ENCODE measurements around the gene KMT5C.

DNA sequence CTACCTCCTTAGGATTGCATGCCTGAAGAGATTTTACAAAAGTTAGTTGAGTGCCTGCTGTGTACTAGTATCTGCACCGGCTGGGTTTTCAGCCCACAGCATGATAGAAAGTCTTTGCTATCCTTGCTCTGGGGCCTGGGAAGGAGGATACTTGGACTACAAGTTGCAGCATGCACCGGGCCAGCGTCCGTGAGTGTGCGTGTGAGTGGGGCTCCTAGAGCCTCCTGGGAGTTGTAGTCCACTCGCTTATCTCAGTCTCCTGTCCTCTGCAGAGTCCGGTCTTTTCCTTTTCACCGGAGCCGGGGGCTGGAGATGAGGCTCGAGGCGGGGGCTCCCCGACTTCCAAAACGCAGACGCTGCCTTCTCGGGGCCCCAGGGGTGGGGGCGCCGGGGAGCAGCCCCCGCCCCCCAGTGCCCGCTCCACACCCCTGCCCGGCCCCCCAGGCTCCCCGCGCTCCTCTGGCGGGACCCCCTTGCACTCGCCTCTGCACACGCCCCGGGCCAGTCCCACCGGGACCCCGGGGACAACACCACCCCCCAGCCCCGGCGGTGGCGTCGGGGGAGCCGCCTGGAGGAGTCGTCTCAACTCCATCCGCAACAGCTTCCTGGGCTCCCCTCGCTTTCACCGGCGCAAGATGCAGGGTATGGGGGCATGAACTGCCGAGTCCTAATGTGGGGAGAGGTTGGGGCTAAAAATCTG is 35.2 kb upstream of the KMT5C start:
- no peak for TF ChIP-seq POLR2A (IDR thresholded peaks at IDR 0.05; ENCODE audit: extremely low read depth, insufficient read length)
- TF ChIP-seq, protein P1, sequence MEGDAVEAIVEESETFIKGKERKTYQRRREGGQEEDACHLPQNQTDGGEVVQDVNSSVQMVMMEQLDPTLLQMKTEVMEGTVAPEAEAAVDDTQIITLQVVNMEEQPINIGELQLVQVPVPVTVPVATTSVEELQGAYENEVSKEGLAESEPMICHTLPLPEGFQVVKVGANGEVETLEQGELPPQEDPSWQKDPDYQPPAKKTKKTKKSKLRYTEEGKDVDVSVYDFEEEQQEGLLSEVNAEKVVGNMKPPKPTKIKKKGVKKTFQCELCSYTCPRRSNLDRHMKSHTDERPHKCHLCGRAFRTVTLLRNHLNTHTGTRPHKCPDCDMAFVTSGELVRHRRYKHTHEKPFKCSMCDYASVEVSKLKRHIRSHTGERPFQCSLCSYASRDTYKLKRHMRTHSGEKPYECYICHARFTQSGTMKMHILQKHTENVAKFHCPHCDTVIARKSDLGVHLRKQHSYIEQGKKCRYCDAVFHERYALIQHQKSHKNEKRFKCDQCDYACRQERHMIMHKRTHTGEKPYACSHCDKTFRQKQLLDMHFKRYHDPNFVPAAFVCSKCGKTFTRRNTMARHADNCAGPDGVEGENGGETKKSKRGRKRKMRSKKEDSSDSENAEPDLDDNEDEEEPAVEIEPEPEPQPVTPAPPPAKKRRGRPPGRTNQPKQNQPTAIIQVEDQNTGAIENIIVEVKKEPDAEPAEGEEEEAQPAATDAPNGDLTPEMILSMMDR (IDR thresholded peaks at IDR 0.05; ENCODE audit: low read depth, low read length): no peak
- TF ChIP-seq, protein P2, sequence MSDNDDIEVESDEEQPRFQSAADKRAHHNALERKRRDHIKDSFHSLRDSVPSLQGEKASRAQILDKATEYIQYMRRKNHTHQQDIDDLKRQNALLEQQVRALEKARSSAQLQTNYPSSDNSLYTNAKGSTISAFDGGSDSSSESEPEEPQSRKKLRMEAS (IDR thresholded peaks at IDR 0.05; ENCODE audit: low read depth, low read length): no peak
- TF ChIP-seq MYC (IDR thresholded peaks at IDR 0.05; ENCODE audit: low read depth, low read length): no peak; the same call in 1 of the 2 replicates
